Measurements from ENCODE around the gene TPH2.

- TF ChIP-seq CTCF (IDR thresholded peaks at IDR 0.05; ENCODE audit: low read depth, low read length) (no peak), MAX (IDR thresholded peaks at IDR 0.05; ENCODE audit: low read depth, low read length) (no peak), POLR2A (IDR thresholded peaks at IDR 0.05; ENCODE audit: extremely low read depth, insufficient read length) (no peak)
Measured at GRCh38 chr12:71945883-71946282, 7.2 kb downstream of the TPH2 start.

Measured in NB4 (cell line).